Testis (tissue), 3 donors: ENCODE data around the gene TMEM141. TPM values are rescaled to one million over a fixed set of nuclear protein-coding genes. Genes with fewer than 3 reads are reported as not detected.
"Not testable (repeated sequence)": the region's sequence is repeated elsewhere in the genome, so short reads cannot be mapped to it uniquely, and the experiment has no call there.

Experiments used
- DNase-seq: peaks from one replicate; pipeline ENCODE4 v3.0.0-alpha.2; 2019
- H3K27ac ChIP-seq, 2 donors: fragments of 200-600 bp; sonication (generic); one replicate each; pipeline ENCODE4 v1.5.1; 2019
- H3K27me3 ChIP-seq: fragments of 200-600 bp; sonication (generic); one replicate; pipeline ENCODE4 v1.5.1; 2019
- H3K36me3 ChIP-seq: fragments of 200-600 bp; sonication (generic); one replicate; pipeline ENCODE4 v1.5.1; 2017; ENCODE audit warnings: low read depth; ENCODE audit errors: missing control alignments
- H3K4me1 ChIP-seq: fragments of 200-600 bp; sonication (generic); one replicate; pipeline ENCODE4 v1.5.1; 2019
- H3K4me3 ChIP-seq, 2 donors: fragments of 200-600 bp; sonication (generic); one replicate each; pipeline ENCODE4 v1.5.1; 2017 to 2019
- H3K9me3 ChIP-seq: fragments of 200-600 bp; sonication (generic); one replicate; pipeline ENCODE4 v1.5.1; 2017
- POLR2A ChIP-seq: fragments of 450-650 bp; IDR thresholded peaks from one replicate; pipeline ENCODE4 v1.6.1; 2017; ENCODE audit warnings: antibody characterized with exemption, mild to moderate bottlenecking, moderate library complexity
- WGBS, 2 donors: methylation state at CpG; one replicate each; pipeline ENCODE4 v1.1.5; 2018; 5-methylcytosine and 5-hydroxymethylcytosine counted together
- intact Hi-C: fragments of 100-400 bp; cut with DNase I; formaldehyde crosslinking; loops from one replicate; pipeline ENCODE4 v1.15.1; 2023; ENCODE audit warnings: low total_unique reads
- polyA plus RNA-seq: library from polyadenylated mRNA; stranded (reverse); fragments of 350-450 nt; fragmentation: Illumina TruSeq; extraction: RNeasy Lipid Tissue Mini Kit (QIAGEN cat#74804); gene quantifications from one replicate; pipeline ENCODE4 v1.2.3, GENCODE V29; 2014; ENCODE audit warnings: low read depth, low replicate concordance; ENCODE audit not compliant: insufficient read depth
- total RNA-seq, 2 donors: library from RNA; depleted of rRNA; stranded (reverse); fragments of >200 nt; gene quantifications; one replicate each; pipeline ENCODE4 v1.2.3, GENCODE V29; 2016
- TF ChIP-seq, protein P1 (sequence below), 3 experiments: fragments of 450-650 bp in 2 of 3; fragments of 200-600 bp in 1 of 3; sonication (generic) in 1 of 3; IDR thresholded peaks; one replicate each; pipeline ENCODE4 v1.5.1; 2016 to 2019; ENCODE audit warnings: antibody characterized with exemption in 3 of 3, mild to moderate bottlenecking in 2 of 3, moderate library complexity in 1 of 3

The TMEM141 gene
- total and polyA plus RNA-seq, 3 donors from 2014 or later: 80.4 to 127 (median 108) TPM

- peaks cover 60% of the 10 kb centered on the region for H3K4me1 ChIP-seq
- peak within 1 kb of the TSS in 1 of 2 donors; percentile 13 for H3K4me3 ChIP-seq
- no peaks in the 10 kb centered on the region for H3K27me3 ChIP-seq
- intact Hi-C loops: no loop called here
- no peaks in the 10 kb centered on the region for H3K9me3 ChIP-seq
- no peak for TF ChIP-seq POLR2A
- TF ChIP-seq, protein P1, sequence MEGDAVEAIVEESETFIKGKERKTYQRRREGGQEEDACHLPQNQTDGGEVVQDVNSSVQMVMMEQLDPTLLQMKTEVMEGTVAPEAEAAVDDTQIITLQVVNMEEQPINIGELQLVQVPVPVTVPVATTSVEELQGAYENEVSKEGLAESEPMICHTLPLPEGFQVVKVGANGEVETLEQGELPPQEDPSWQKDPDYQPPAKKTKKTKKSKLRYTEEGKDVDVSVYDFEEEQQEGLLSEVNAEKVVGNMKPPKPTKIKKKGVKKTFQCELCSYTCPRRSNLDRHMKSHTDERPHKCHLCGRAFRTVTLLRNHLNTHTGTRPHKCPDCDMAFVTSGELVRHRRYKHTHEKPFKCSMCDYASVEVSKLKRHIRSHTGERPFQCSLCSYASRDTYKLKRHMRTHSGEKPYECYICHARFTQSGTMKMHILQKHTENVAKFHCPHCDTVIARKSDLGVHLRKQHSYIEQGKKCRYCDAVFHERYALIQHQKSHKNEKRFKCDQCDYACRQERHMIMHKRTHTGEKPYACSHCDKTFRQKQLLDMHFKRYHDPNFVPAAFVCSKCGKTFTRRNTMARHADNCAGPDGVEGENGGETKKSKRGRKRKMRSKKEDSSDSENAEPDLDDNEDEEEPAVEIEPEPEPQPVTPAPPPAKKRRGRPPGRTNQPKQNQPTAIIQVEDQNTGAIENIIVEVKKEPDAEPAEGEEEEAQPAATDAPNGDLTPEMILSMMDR (IDR thresholded peaks at IDR 0.05): no peak
- no peak for DNase-seq
- H3K27ac ChIP-seq: peak within 1 kb of the TSS; percentile 44 to 59
- 25 to 28% methylated on average over 4 to 5 of the region's 5 CpGs for WGBS, 2 donors
- no peaks in the 10 kb centered on the region for H3K36me3 ChIP-seq
Observed at GRCh38 chr9:136796238-136796774, 5.2 kb downstream of the TMEM141 start, which contains the start of gene CCDC183. Gene CCDC183, plus strand, starts transcription at chr9:136796338. Its CDS starts 60 bp downstream, at chr9:136796398.

DNA sequence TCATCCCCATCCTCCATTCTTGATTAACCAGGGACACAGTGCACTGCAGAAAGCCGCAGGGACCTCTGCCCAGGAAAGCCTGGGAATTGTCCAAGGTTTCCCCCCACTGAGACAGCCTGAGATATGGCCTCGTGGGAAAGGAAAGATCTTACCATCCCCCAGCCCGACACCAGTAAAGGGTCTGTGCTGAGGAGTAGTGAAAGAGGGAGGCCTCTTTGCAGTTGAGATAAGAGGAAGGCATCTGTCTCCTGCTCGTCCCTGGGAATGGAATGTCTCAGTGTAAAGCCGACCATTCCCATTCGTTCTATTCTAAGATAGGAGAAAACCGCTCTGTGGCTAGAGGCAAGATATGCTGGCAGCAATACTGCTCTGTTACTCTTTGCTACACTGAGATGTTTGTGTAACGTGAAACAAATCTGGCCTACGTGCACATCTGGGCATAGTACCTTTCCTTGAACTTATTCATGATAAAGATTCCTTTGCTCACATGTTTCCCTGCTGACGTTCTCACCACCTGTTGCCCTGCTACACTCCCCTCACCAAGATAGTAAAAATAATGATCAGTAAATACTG is 5.7 kb downstream of the TMEM141 start:
- Histone ChIP-seq H3K27ac (peak overlapping the region; percentile 44 to 59), H3K4me3 (peak overlapping the region in 1 of 2 donors; percentile 13), H3K4me1 (peaks cover 58% of the 10 kb centered on the region)
- H3K36me3 ChIP-seq, H3K27me3 ChIP-seq, H3K9me3 ChIP-seq, intact Hi-C loops: not testable (repeated sequence)
- WGBS, 2 donors: 22 to 42% methylated on average over 10 of the region's 10 CpGs
- DNase-seq: peak; percentile 80

DNA sequence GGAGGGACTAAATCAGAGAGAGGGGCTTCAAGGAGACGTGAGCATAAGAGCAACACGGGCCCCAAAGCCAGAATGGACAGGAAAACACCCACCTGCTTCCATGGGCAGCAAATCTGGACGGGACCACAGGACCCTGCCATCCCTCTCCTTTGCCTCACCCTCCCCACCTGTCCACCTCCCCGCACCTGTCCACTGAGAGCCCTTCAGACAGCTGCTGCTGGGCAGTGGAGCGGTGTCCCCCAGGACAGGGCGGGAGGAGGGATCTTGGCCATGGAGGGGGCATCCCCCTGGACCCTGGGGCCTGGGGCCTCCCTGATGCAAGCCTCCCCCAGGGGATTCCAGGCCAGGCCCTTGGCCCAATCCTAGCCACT is 7.5 kb downstream of the TMEM141 start:
- H3K36me3 ChIP-seq: no peaks in the 10 kb centered on the region
- intact Hi-C loops: no loop called here
- DNase-seq: no peak
- 51 to 56% methylated on average over 2 to 6 of the region's 6 CpGs for whole genome bisulfite sequencing, 2 donors
- peak overlapping the region in 1 of 2 donors; percentile 55 for H3K4me3 ChIP-seq
- no peaks in the 10 kb centered on the region for H3K27me3 ChIP-seq
- peaks cover 44% of the 10 kb centered on the region for H3K4me1 ChIP-seq
- no peaks in the 10 kb centered on the region for H3K9me3 ChIP-seq
- peak overlapping the region in 1 of 2 donors; percentile 50 for H3K27ac ChIP-seq
- TF ChIP-seq, protein P1 (IDR thresholded peaks at IDR 0.05): no peak
- TF ChIP-seq POLR2A: no peak

- 15 to 31% methylated on average over 10 to 21 of the region's 35 CpGs for whole genome bisulfite sequencing, 2 donors
- Histone ChIP-seq H3K27me3 (no peaks in the 10 kb centered on the region), H3K4me1 (peaks cover 44% of the 10 kb centered on the region), H3K4me3 (peak overlapping the region; percentile 43 to 55), H3K36me3 (no peaks in the 10 kb centered on the region), H3K27ac (peak overlapping the region; percentile 13 to 50), H3K9me3 (no peaks in the 10 kb centered on the region)
- TF ChIP-seq, protein P1 (IDR thresholded peaks at IDR 0.05): no peak
- no peak for TF ChIP-seq POLR2A
- intact Hi-C loops: no loop called here
- peak; percentile 51 for DNase-seq
Observed at GRCh38 chr9:136799079-136799853, 8.1 kb downstream of the TMEM141 start.

GRCh38 chr9:136799854-136800657 is 8.9 kb downstream of the TMEM141 start:
- H3K9me3 ChIP-seq: no peaks in the 10 kb centered on the region
- WGBS, 2 donors: 0% methylated on average over 1 to 29 of the region's 63 CpGs
- H3K27me3 ChIP-seq: no peaks in the 10 kb centered on the region
- DNase-seq: peak; percentile 95
- no peaks in the 10 kb centered on the region for H3K36me3 ChIP-seq
- H3K4me3 ChIP-seq: peak overlapping the region; percentile 43 to 55
- intact Hi-C loops: no loop called here
- H3K27ac ChIP-seq: peak overlapping the region in 1 of 2 donors; percentile 44
- H3K4me1 ChIP-seq: peaks cover 43% of the 10 kb centered on the region
- TF ChIP-seq POLR2A: no peak
- TF ChIP-seq, protein P1 (IDR thresholded peaks at IDR 0.05): no peak
